ENCODE measurements around the gene IMMP2L. TPM values are rescaled to one million over a fixed set of nuclear protein-coding genes. Genes with fewer than 3 reads are reported as not detected.

The IMMP2L gene
- total RNA-seq, 1 donor: 19.9 TPM

DNA sequence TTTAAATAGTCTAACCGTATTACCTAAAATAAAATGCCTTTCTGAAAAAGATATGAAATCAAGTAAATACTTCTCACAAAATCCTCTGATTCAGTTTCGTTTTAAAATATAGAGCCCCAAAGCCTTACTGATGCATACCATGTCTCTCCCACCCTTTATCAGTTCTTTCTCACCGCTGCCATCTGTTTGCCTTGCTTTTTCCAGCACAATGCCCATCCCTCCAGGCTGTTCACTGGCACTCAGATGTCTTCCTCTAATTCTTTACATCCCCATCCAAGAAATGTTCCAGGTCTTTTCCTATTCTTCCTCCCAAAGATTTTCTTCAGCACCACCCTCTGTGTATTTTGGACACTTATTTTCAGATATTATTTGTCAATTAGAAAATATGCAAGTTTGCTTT lies 587.9 kb downstream of the IMMP2L start:
- Histone ChIP-seq H4K20me1 (ENCODE audit: insufficient read depth, low read length) (no peaks in the 10 kb centered on the region), H3K4me1 (ENCODE audit: insufficient read depth, low read length) (no peaks in the 10 kb centered on the region), H3K79me2 (ENCODE audit: insufficient read depth, low read length) (no peaks in the 10 kb centered on the region), H3K27me3 (ENCODE audit: insufficient read depth, low read length) (no peaks in the 10 kb centered on the region), H3K27ac (ENCODE audit: low read depth, low read length) (no peak overlapping the region), H3K36me3 (ENCODE audit: insufficient read depth, low read length) (no peaks in the 10 kb centered on the region), H2AFZ (ENCODE audit: low read length) (no peak overlapping the region), H3K4me2 (ENCODE audit: insufficient read depth, low read length) (no peak overlapping the region), H3K9me3 (ENCODE audit: low read depth, low read length) (no peaks in the 10 kb centered on the region), H3K4me3 (ENCODE audit: insufficient read depth, low read length) (no peak overlapping the region)
- TF ChIP-seq, protein P1, sequence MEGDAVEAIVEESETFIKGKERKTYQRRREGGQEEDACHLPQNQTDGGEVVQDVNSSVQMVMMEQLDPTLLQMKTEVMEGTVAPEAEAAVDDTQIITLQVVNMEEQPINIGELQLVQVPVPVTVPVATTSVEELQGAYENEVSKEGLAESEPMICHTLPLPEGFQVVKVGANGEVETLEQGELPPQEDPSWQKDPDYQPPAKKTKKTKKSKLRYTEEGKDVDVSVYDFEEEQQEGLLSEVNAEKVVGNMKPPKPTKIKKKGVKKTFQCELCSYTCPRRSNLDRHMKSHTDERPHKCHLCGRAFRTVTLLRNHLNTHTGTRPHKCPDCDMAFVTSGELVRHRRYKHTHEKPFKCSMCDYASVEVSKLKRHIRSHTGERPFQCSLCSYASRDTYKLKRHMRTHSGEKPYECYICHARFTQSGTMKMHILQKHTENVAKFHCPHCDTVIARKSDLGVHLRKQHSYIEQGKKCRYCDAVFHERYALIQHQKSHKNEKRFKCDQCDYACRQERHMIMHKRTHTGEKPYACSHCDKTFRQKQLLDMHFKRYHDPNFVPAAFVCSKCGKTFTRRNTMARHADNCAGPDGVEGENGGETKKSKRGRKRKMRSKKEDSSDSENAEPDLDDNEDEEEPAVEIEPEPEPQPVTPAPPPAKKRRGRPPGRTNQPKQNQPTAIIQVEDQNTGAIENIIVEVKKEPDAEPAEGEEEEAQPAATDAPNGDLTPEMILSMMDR (IDR thresholded peaks at IDR 0.05; ENCODE audit: extremely low read depth, low read depth, low read length): no peak
- no peak for DNase-seq (ENCODE audit: insufficient read length, low spot score, missing footprints)

DNA sequence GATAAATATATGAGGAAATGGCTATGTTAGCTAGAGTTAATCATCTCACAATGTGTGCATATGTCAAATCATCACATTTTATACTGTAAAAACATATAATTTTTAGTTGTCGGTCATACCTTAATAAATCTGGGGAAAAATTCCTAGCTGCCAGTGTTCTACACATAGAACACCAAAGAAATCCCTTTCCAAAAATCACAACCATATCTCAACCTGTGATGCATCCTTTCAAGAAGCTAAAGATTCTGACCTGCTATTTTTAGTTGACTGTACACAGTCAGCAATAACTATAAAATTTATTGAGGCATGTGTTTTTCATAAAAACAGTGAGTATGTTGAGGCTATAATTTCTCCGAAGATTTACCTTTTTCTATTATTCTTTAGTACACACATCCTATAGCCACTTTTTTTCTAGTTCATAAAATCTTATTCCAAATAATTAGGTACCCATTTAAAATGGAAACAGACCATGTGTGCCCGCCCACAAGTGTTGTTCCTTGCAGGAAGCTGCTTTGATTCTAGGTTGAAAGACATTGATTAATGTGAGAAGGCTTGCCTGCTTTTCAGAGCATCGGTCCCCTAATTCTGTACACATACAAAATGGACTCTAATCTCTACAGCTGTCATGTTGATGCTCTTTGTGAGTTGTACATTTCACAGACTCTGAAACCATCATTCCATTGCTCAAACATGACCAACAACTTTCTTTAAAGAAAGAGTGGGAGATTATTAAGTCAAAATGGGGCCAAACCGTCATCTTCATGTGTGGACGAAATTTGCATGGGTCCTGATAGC lies 588.9 kb downstream of the IMMP2L start:
- Histone ChIP-seq H3K9me3 (ENCODE audit: low read depth, low read length) (no peaks in the 10 kb centered on the region), H2AFZ (ENCODE audit: low read length) (no peak overlapping the region), H3K27me3 (ENCODE audit: insufficient read depth, low read length) (no peaks in the 10 kb centered on the region), H3K36me3 (ENCODE audit: insufficient read depth, low read length) (no peaks in the 10 kb centered on the region), H3K4me2 (ENCODE audit: insufficient read depth, low read length) (no peak overlapping the region), H4K20me1 (ENCODE audit: insufficient read depth, low read length) (no peaks in the 10 kb centered on the region), H3K27ac (ENCODE audit: low read depth, low read length) (no peak overlapping the region), H3K79me2 (ENCODE audit: insufficient read depth, low read length) (no peaks in the 10 kb centered on the region), H3K4me1 (ENCODE audit: insufficient read depth, low read length) (no peaks in the 10 kb centered on the region), H3K4me3 (ENCODE audit: insufficient read depth, low read length) (no peak overlapping the region)
- no peak for DNase-seq (ENCODE audit: insufficient read length, low spot score, missing footprints)
- TF ChIP-seq, protein P1 (IDR thresholded peaks at IDR 0.05; ENCODE audit: extremely low read depth, low read depth, low read length): no peak

DNA sequence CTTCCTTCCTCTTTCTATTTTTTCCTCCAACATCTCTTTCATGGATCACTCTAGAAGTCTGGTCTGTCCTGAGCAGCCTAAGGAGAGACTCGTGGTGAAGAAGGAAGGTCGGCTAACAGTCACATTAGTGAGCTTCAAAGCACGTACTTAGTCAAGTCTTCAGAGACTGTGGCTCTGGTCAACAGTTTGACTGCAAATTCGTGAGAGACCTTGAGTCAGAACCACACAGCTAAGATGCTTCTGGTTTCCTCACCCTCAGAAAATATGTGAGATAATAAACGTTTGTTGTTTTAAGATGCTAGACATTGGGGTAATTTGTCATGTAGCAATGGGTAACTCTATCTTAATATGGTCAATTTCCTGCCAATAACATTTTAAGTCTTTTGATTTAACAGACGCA lies 597.5 kb downstream of the IMMP2L start:
- H3K4me2 ChIP-seq (ENCODE audit: insufficient read depth, low read length): no peak overlapping the region
- H4K20me1 ChIP-seq (ENCODE audit: insufficient read depth, low read length): no peaks in the 10 kb centered on the region
- TF ChIP-seq, protein P1 (IDR thresholded peaks at IDR 0.05; ENCODE audit: extremely low read depth, low read depth, low read length): no peak
- no peaks in the 10 kb centered on the region for H3K4me1 ChIP-seq (ENCODE audit: insufficient read depth, low read length)
- DNase-seq (ENCODE audit: insufficient read length, low spot score, missing footprints): no peak
- no peak overlapping the region for H2AFZ ChIP-seq (ENCODE audit: low read length)
- no peaks in the 10 kb centered on the region for H3K9me3 ChIP-seq (ENCODE audit: low read depth, low read length)
- no peaks in the 10 kb centered on the region for H3K27me3 ChIP-seq (ENCODE audit: insufficient read depth, low read length)
- no peak overlapping the region for H3K27ac ChIP-seq (ENCODE audit: low read depth, low read length)
- H3K4me3 ChIP-seq (ENCODE audit: insufficient read depth, low read length): no peak overlapping the region
- no peaks in the 10 kb centered on the region for H3K36me3 ChIP-seq (ENCODE audit: insufficient read depth, low read length)
- no peaks in the 10 kb centered on the region for H3K79me2 ChIP-seq (ENCODE audit: insufficient read depth, low read length)

DNA sequence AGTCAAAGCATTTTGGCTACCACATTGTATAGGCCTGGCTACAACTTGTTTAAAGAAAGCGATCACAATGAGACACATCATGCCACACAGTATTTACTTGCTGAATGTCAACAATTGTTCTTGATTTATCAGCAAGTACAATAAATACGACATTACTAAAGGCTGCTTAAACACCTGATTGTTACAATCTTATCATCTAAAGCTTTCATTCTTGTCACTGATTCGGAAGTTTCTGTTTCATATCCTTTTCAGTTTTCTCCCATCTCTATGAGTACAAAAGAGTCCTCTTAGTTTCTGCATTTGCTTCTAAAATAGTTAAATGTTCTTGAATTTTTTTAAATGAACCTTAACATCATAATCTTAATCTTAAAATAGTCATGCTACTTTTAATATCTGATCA lies 599.5 kb downstream of the IMMP2L start:
- TF ChIP-seq, protein P1 (IDR thresholded peaks at IDR 0.05; ENCODE audit: extremely low read depth, low read depth, low read length): no peak

More for the DNA sequence above, 599.5 kb downstream of the IMMP2L start:
- H3K27me3 ChIP-seq (ENCODE audit: insufficient read depth, low read length): no peaks in the 10 kb centered on the region
- no peak for DNase-seq (ENCODE audit: insufficient read length, low spot score, missing footprints)
- H3K79me2 ChIP-seq (ENCODE audit: insufficient read depth, low read length): no peaks in the 10 kb centered on the region
- H3K4me3 ChIP-seq (ENCODE audit: insufficient read depth, low read length): no peak overlapping the region
- no peak overlapping the region for H2AFZ ChIP-seq (ENCODE audit: low read length)
- no peaks in the 10 kb centered on the region for H3K4me1 ChIP-seq (ENCODE audit: insufficient read depth, low read length)
- no peaks in the 10 kb centered on the region for H4K20me1 ChIP-seq (ENCODE audit: insufficient read depth, low read length)
- H3K4me2 ChIP-seq (ENCODE audit: insufficient read depth, low read length): no peak overlapping the region
- no peaks in the 10 kb centered on the region for H3K36me3 ChIP-seq (ENCODE audit: insufficient read depth, low read length)
- H3K27ac ChIP-seq (ENCODE audit: low read depth, low read length): no peak overlapping the region
- H3K9me3 ChIP-seq (ENCODE audit: low read depth, low read length): no peaks in the 10 kb centered on the region

All from osteoblast (primary cell).